Neural progenitor cell (in vitro differentiated cells): ENCODE results near the gene PRR20B. TPM values are rescaled to one million over a fixed set of nuclear protein-coding genes. Genes with fewer than 3 reads are reported as not detected.
"Not testable (repeated sequence)": the region's sequence is repeated elsewhere in the genome, so short reads cannot be mapped to it uniquely, and the experiment has no call there.

ENCODE experiments used
- DNase-seq: peaks from one replicate; pipeline ENCODE4 v3.0.0-alpha.2; 2016; ENCODE audit warnings: low spot score
- H2AFZ ChIP-seq: fragments of 200-600 bp; sonication (generic); replicated peaks from 2 replicates; pipeline ENCODE4 v1.6.1; 2016; ENCODE audit warnings: antibody characterized with exemption
- H3F3A ChIP-seq: fragments of 200-600 bp; sonication (generic); 2 replicates; pipeline ENCODE4 v1.6.1; 2016; ENCODE audit warnings: antibody characterized with exemption, low read depth
- H3K27ac ChIP-seq: fragments of 200-600 bp; sonication (generic); 2 replicates; pipeline ENCODE4 v1.5.1; 2016; ENCODE audit warnings: mild to moderate bottlenecking
- H3K27me3 ChIP-seq: fragments of 200-600 bp; sonication (generic); 2 replicates; pipeline ENCODE4 v1.6.1; 2016; ENCODE audit warnings: mild to moderate bottlenecking, moderate library complexity
- H3K36me3 ChIP-seq: fragments of 200-600 bp; sonication (generic); 2 replicates; pipeline ENCODE4 v1.5.1; 2016
- H3K4me1 ChIP-seq: fragments of 200-600 bp; sonication (generic); 2 replicates; pipeline ENCODE4 v1.6.1; 2016; ENCODE audit warnings: mixed run types
- H3K4me2 ChIP-seq: fragments of 200-600 bp; sonication (generic); 2 replicates; pipeline ENCODE4 v1.6.1; 2016
- H3K4me3 ChIP-seq: fragments of 200-600 bp; sonication (generic); 2 replicates; pipeline ENCODE4 v1.5.1; 2016
- H3K79me2 ChIP-seq: fragments of 200-600 bp; sonication (generic); 2 replicates; pipeline ENCODE4 v1.6.1; 2016; ENCODE audit warnings: low read depth
- H3K9ac ChIP-seq: fragments of 200-600 bp; sonication (generic); 2 replicates; pipeline ENCODE4 v1.6.1; 2016
- H3K9me3 ChIP-seq: fragments of 200-600 bp; sonication (generic); 2 replicates; pipeline ENCODE4 v1.5.1; 2016; ENCODE audit warnings: low read depth
- H4K20me1 ChIP-seq: fragments of 200-600 bp; sonication (generic); 2 replicates; pipeline ENCODE4 v1.6.1; 2016; ENCODE audit warnings: low read depth
- H3K27ac Mint-ChIP-seq: 3 replicates; pipeline ENCODE4 v1.8.0; 2021; ENCODE audit warnings: mixed read lengths
- H3K27me3 Mint-ChIP-seq: 2 replicates; pipeline ENCODE4 v1.8.0; 2022; ENCODE audit warnings: low read depth, mild to moderate bottlenecking, inconsistent platforms, moderate library complexity, mixed read lengths; ENCODE audit not compliant: insufficient read depth
- H3K36me3 Mint-ChIP-seq: 3 replicates; pipeline ENCODE4 v1.8.0; 2021; ENCODE audit warnings: mixed read lengths
- H3K4me1 Mint-ChIP-seq: 3 replicates; pipeline ENCODE4 v1.8.0; 2021; ENCODE audit warnings: mixed read lengths
- H3K4me3 Mint-ChIP-seq: 3 replicates; pipeline ENCODE4 v1.8.0; 2021; ENCODE audit warnings: mild to moderate bottlenecking, moderate library complexity, mixed read lengths
- H3K9me3 Mint-ChIP-seq: 3 replicates; pipeline ENCODE4 v1.8.0; 2020; ENCODE audit warnings: mixed read lengths
- EZH2 ChIP-seq: fragments of 200-600 bp; sonication (generic); IDR thresholded peaks from 2 replicates; pipeline ENCODE4 v1.6.1; 2017; ENCODE audit warnings: antibody characterized with exemption, mild to moderate bottlenecking, moderate library complexity
- EZH2phosphoT487 ChIP-seq: fragments of 200-600 bp; sonication (generic); IDR thresholded peaks from 2 replicates; pipeline ENCODE4 v1.6.1; 2017; ENCODE audit warnings: antibody characterized with exemption
- small RNA-seq: library from RNA; depleted of rRNA; stranded (forward); fragments of <200 nt; gene quantifications from one replicate; pipeline ENCODE3, GENCODE V24; 2015
- total RNA-seq: library from RNA; depleted of rRNA; stranded (reverse); fragments of >200 nt; gene quantifications from 2 replicates; pipeline ENCODE4 v1.2.3, GENCODE V29; 2015; ENCODE audit warnings: low replicate concordance
- TF ChIP-seq, protein P1 (sequence below): fragments of 200-600 bp; sonication (generic); IDR thresholded peaks from 2 replicates; pipeline ENCODE4 v1.5.1; 2017; ENCODE audit warnings: antibody characterized with exemption, mild to moderate bottlenecking

PRR20B gene
- total RNA-seq, 1 donor from 2014 or later = not detected

DNA sequence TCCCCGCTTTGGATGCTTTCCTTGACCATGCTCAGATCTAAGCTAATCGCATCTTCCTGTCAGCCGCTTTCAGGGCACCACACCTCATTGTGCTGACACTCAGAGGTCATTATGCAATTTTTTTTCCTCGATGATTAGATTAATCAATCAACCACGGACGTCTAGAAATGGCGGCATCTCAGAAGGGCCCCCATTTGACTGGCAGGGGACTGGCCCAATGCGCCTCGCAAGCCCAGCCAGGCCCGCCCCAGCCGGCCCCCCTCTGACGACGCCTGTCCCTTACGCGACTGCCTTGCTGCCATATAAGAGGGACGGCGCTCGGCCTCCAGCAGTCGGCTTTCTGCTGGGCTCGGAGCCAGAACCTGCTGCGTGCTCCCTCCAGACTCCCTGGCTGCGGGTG, 6.5 kb downstream of the PRR20B start, which contains the start of gene PRR20C:
Gene PRR20C, plus strand, starts transcription at position 301 of the 400 bp plus-strand sequence. CDS start 387 bp downstream, outside the sequence.
- H3K4me3 Mint-ChIP-seq, H3F3A ChIP-seq: not testable (repeated sequence)

DNA sequence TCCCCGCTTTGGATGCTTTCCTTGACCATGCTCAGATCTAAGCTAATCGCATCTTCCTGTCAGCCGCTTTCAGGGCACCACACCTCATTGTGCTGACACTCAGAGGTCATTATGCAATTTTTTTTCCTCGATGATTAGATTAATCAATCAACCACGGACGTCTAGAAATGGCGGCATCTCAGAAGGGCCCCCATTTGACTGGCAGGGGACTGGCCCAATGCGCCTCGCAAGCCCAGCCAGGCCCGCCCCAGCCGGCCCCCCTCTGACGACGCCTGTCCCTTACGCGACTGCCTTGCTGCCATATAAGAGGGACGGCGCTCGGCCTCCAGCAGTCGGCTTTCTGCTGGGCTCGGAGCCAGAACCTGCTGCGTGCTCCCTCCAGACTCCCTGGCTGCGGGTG, 13.0 kb downstream of the PRR20B start, which contains the start of gene PRR20D:
Gene PRR20D, plus strand, starts transcription at position 301 of the 400 bp plus-strand sequence. CDS start 387 bp downstream, outside the sequence.
- H3K79me2 ChIP-seq, H3K36me3 Mint-ChIP-seq, H3K27me3 Mint-ChIP-seq, H4K20me1 ChIP-seq, H3F3A ChIP-seq, H2AFZ ChIP-seq, H3K27ac Mint-ChIP-seq, H3K36me3 ChIP-seq, H3K9me3 Mint-ChIP-seq, H3K27ac ChIP-seq, H3K9ac ChIP-seq, H3K4me3 ChIP-seq, H3K4me1 ChIP-seq, H3K4me2 ChIP-seq, H3K9me3 ChIP-seq, H3K4me3 Mint-ChIP-seq, H3K27me3 ChIP-seq, DNase-seq, H3K4me1 Mint-ChIP-seq: not testable (repeated sequence)

More for the DNA sequence above, 6.5 kb downstream of the PRR20B start, which contains the start of gene PRR20C:
- not testable (repeated sequence) for H3K9ac ChIP-seq, H3K9me3 Mint-ChIP-seq, H3K36me3 ChIP-seq, DNase-seq, H3K4me1 ChIP-seq, H3K36me3 Mint-ChIP-seq, H3K79me2 ChIP-seq, H3K27me3 ChIP-seq, H4K20me1 ChIP-seq, H3K9me3 ChIP-seq, H2AFZ ChIP-seq, H3K27me3 Mint-ChIP-seq, H3K4me3 ChIP-seq, H3K4me2 ChIP-seq, H3K27ac ChIP-seq, H3K4me1 Mint-ChIP-seq, H3K27ac Mint-ChIP-seq

DNA sequence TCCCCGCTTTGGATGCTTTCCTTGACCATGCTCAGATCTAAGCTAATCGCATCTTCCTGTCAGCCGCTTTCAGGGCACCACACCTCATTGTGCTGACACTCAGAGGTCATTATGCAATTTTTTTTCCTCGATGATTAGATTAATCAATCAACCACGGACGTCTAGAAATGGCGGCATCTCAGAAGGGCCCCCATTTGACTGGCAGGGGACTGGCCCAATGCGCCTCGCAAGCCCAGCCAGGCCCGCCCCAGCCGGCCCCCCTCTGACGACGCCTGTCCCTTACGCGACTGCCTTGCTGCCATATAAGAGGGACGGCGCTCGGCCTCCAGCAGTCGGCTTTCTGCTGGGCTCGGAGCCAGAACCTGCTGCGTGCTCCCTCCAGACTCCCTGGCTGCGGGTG, 19.6 kb downstream of the PRR20B start, which contains the start of gene PRR20E:
Gene PRR20E, plus strand, starts transcription at position 301 of the 400 bp plus-strand sequence. CDS start 387 bp downstream, outside the sequence.
- H3K27ac Mint-ChIP-seq, H3K36me3 Mint-ChIP-seq, H3K9me3 ChIP-seq, H3F3A ChIP-seq, H3K27me3 ChIP-seq, H3K79me2 ChIP-seq, H3K27me3 Mint-ChIP-seq, H3K27ac ChIP-seq, H3K36me3 ChIP-seq, H4K20me1 ChIP-seq, H2AFZ ChIP-seq, H3K9me3 Mint-ChIP-seq, H3K9ac ChIP-seq, DNase-seq, H3K4me2 ChIP-seq, H3K4me3 Mint-ChIP-seq, H3K4me1 ChIP-seq, H3K4me3 ChIP-seq, H3K4me1 Mint-ChIP-seq: not testable (repeated sequence)

DNA sequence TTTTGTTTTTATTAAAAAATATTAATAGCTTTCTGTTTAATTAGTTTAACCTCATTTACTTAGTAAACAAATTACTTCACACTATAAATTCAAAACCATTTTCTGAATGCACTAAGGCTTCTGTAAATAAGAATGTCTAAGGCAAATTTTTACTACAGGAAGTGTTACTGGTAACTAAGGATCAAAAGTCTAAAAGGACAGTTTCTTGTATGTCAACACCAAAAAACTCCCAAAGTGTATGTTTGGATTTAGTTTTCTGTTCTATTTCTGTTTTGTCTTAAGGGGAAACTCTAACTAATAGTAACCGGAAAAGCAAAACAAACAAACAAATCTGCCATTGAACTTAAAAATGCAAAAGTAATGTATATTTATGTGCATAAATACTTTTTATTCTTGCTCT, 44.4 kb downstream of the PRR20B start:
- H3K27ac ChIP-seq = no peak overlapping the region
- Mint-ChIP-seq H3K36me3 (no peaks in the 10 kb centered on the region), H3K9me3 (no peaks in the 10 kb centered on the region), H3K27me3 (no peaks in the 10 kb centered on the region), H3K4me1 (no peaks in the 10 kb centered on the region), H3K4me3 (no peak overlapping the region), H3K27ac (no peak overlapping the region)
- no peaks in the 10 kb centered on the region for H4K20me1 ChIP-seq
- H3K27me3 ChIP-seq = no peaks in the 10 kb centered on the region
- H3K4me3 ChIP-seq = no peak overlapping the region
- no peaks in the 10 kb centered on the region for H3K79me2 ChIP-seq
- TF ChIP-seq, protein P1, sequence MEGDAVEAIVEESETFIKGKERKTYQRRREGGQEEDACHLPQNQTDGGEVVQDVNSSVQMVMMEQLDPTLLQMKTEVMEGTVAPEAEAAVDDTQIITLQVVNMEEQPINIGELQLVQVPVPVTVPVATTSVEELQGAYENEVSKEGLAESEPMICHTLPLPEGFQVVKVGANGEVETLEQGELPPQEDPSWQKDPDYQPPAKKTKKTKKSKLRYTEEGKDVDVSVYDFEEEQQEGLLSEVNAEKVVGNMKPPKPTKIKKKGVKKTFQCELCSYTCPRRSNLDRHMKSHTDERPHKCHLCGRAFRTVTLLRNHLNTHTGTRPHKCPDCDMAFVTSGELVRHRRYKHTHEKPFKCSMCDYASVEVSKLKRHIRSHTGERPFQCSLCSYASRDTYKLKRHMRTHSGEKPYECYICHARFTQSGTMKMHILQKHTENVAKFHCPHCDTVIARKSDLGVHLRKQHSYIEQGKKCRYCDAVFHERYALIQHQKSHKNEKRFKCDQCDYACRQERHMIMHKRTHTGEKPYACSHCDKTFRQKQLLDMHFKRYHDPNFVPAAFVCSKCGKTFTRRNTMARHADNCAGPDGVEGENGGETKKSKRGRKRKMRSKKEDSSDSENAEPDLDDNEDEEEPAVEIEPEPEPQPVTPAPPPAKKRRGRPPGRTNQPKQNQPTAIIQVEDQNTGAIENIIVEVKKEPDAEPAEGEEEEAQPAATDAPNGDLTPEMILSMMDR = no peak
- no peak for TF ChIP-seq EZH2
- TF ChIP-seq EZH2phosphoT487 = no peak
- DNase-seq = no peak
- H3K9me3 ChIP-seq = no peaks in the 10 kb centered on the region
- no peak overlapping the region for H2AFZ ChIP-seq
- no peaks in the 10 kb centered on the region for H3K36me3 ChIP-seq
- H3K9ac ChIP-seq = no peak overlapping the region
- H3K4me2 ChIP-seq = no peak overlapping the region
- H3K4me1 ChIP-seq = no peaks in the 10 kb centered on the region
- no peaks in the 10 kb centered on the region for H3F3A ChIP-seq

Small RNA genes within 50 kb of the gene (small RNA-seq; reads per million reads assigned to genes)
- not detected for gene PRR20FP

Other genes starting within 250 kb of the PRR20B start
- gene PRR20A, start 6.6 kb upstream of the PRR20B start, total RNA-seq = not detected in 2 replicates
- gene PRR20C, start 6.6 kb downstream of the PRR20B start, total RNA-seq = not detected in 2 replicates
- gene PRR20D, start 13.1 kb downstream of the PRR20B start, total RNA-seq = not detected in 2 replicates
- not detected in 2 replicates for gene PRR20E, start 19.7 kb downstream of the PRR20B start, total RNA-seq